ENCODE results near the gene RBPJL. TPM values are rescaled to one million over a fixed set of nuclear protein-coding genes. Genes with fewer than 3 reads are reported as not detected.

RBPJL gene
- total and polyA plus RNA-seq, 3 donors from 2014 or later: 0.26 to 1.1 (median 0.43) TPM

DNA sequence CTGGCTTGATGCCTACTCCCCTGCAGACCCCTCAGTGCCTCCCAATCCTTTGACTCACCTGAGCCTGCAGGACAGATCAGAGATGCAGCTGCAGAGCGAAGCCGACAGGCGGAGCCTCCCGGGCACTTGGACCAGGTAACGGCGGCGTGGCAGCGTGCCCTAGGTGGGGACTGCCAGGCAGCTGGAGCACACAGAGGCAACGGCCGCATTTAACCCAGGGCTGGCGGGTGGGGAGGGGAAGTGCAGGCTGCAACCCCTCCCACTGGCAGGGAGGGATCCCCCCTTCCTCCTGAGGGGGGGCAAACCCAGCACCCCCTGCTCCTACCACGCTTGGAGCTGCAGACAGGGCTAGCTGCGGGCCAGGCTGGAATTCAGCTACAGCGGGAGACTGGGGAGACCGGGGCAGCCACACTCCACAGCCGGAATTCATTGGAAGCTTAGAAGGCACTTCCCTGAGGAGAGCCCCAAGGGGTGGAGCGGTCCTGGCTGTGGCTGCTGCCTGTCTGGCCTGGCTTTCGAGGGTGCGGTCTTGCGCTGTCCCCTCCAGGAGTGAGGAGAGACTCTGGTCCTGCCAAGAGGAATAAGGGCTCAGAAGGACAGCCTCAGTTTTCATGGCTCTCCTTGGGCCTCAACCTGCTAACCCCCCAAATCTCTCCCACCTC is 1.6 kb downstream of the RBPJL start, which contains the start of gene MATN4:
MATN4 (minus strand) TSS at position 183 of the 662 bp plus-strand sequence. CDS start 2,717 bp downstream, outside the sequence.
- no peak for TF ChIP-seq POLR2A (IDR thresholded peaks at IDR 0.05)
- TF ChIP-seq, protein P1, sequence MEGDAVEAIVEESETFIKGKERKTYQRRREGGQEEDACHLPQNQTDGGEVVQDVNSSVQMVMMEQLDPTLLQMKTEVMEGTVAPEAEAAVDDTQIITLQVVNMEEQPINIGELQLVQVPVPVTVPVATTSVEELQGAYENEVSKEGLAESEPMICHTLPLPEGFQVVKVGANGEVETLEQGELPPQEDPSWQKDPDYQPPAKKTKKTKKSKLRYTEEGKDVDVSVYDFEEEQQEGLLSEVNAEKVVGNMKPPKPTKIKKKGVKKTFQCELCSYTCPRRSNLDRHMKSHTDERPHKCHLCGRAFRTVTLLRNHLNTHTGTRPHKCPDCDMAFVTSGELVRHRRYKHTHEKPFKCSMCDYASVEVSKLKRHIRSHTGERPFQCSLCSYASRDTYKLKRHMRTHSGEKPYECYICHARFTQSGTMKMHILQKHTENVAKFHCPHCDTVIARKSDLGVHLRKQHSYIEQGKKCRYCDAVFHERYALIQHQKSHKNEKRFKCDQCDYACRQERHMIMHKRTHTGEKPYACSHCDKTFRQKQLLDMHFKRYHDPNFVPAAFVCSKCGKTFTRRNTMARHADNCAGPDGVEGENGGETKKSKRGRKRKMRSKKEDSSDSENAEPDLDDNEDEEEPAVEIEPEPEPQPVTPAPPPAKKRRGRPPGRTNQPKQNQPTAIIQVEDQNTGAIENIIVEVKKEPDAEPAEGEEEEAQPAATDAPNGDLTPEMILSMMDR (IDR thresholded peaks at IDR 0.05): no peak
- H3K27me3 ChIP-seq: no peaks in the 10 kb centered on the region
- WGBS, 2 donors: 60 to 63% methylated on average over 17 to 20 of the region's 20 CpGs

DNA sequence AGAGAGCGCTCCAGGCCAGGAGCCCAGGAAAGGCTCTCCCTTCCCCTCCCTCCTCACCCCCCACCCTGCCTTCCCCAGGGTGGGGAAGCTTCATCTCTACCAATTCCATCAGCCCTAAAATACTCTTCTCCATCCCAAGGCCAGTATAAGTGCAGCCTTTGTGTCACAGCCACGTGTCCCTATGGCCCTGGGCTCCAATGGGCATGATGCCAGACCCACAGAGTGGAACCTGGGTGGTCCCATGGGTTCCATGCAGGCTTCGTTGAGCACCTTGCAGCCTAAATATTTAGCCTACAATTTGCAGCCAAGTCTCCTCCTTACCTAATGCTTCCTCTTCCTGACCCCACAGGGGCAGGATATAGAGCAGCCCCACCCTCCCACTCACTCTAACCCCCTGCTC is 2.4 kb downstream of the RBPJL start:
- intact Hi-C loops (cut with DNase I; ENCODE audit: low total_unique reads): no loop called here
- no peak for DNase-seq
- 67 to 71% methylated on average over 1 to 3 of the region's 3 CpGs for WGBS, 2 donors
- Histone ChIP-seq H3K27ac (no peak overlapping the region), H3K36me3 (ENCODE audit: low read depth, missing control alignments) (no peaks in the 10 kb centered on the region), H3K4me1 (no peaks in the 10 kb centered on the region), H3K9me3 (no peaks in the 10 kb centered on the region), H3K27me3 (no peaks in the 10 kb centered on the region), H3K4me3 (no peak overlapping the region)
- no peak for TF ChIP-seq POLR2A (IDR thresholded peaks at IDR 0.05)
- TF ChIP-seq, protein P1 (IDR thresholded peaks at IDR 0.05): no peak

More for the DNA sequence above, 1.6 kb downstream of the RBPJL start, which contains the start of gene MATN4:
- H3K27ac ChIP-seq: no peak within 1 kb of the TSS
- no peak within 1 kb of the TSS for H3K4me3 ChIP-seq
- intact Hi-C loops (cut with DNase I; ENCODE audit: low total_unique reads): no loop called here
- no peaks in the 10 kb centered on the region for H3K36me3 ChIP-seq (ENCODE audit: low read depth, missing control alignments)
- H3K9me3 ChIP-seq: no peaks in the 10 kb centered on the region
- H3K4me1 ChIP-seq: no peaks in the 10 kb centered on the region
- DNase-seq: no peak

DNA sequence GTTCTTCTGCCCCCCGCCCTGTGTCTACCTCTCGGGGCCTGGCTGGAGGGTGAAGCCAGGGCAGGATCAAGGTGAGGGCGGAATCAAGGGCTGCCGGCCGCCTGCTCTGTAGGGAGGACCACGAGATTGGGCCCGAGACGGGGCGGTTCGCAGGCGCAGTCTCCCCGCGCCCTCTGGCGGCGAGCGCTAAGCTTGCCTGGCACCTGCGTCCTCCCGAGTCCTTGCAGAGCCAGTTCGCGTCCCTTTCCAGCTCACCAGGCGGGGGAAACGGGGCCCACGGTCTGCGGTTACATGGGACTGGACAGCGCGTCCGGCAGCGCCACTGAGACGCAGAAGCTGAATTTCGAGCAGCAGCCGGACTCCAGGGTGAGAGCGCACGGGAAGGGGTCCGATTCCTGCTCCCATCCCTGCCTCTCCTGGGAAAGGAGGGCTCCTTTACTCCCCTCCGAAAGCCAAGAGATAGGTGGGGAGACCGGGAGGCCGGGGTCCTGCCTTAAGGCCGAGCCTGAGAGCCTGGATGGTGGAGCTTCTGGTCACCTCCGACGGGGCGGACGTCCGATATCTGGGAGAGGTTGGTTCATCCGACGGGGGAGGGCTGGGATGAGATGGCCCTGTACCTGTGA is 5.1 kb downstream of the RBPJL start:
- Histone ChIP-seq H3K27me3 (no peaks in the 10 kb centered on the region), H3K4me1 (no peaks in the 10 kb centered on the region)

DNA sequence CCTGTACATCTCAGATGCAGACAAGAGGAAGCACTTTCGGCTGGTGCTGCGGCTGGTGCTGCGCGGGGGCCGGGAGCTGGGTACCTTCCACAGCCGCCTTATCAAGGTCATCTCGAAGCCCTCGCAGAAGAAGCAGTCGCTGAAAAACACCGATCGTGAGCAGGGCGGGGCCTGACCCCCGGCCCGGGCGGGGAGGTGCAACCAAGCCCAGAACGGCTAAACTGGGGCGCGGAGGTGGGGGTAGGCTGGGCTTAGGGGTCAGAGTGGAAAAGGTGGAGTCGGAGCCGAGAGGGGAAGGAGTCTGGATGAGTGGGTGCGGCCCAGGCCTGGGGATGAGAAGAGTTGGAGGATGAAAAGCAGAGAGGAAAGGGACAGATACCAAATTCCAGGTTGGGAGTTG is 5.6 kb downstream of the RBPJL start:
- no peak overlapping the region for H3K4me3 ChIP-seq
- H3K27me3 ChIP-seq: no peaks in the 10 kb centered on the region
- H3K36me3 ChIP-seq (ENCODE audit: low read depth, missing control alignments): no peaks in the 10 kb centered on the region
- TF ChIP-seq, protein P1 (IDR thresholded peaks at IDR 0.05): no peak
- TF ChIP-seq POLR2A (IDR thresholded peaks at IDR 0.05): no peak
- WGBS, 2 donors: 27 to 42% methylated on average over 15 to 21 of the region's 21 CpGs
- intact Hi-C loops (cut with DNase I; ENCODE audit: low total_unique reads): no loop called here
- no peak for DNase-seq
- H3K27ac ChIP-seq: no peak overlapping the region
- H3K9me3 ChIP-seq: no peaks in the 10 kb centered on the region
- H3K4me1 ChIP-seq: no peaks in the 10 kb centered on the region

More for the DNA sequence above, 5.1 kb downstream of the RBPJL start:
- Histone ChIP-seq H3K27ac (no peak overlapping the region), H3K36me3 (ENCODE audit: low read depth, missing control alignments) (no peaks in the 10 kb centered on the region), H3K4me3 (no peak overlapping the region), H3K9me3 (no peaks in the 10 kb centered on the region)
- TF ChIP-seq, protein P1 (IDR thresholded peaks at IDR 0.05): peak; percentile 49 to 70 (median 61)
- no peak for TF ChIP-seq POLR2A (IDR thresholded peaks at IDR 0.05)
- 9 to 30% methylated on average over 7 to 41 of the region's 45 CpGs for WGBS, 2 donors
- peak; percentile 66 for DNase-seq
- intact Hi-C loops (cut with DNase I; ENCODE audit: low total_unique reads): no loop called here

Measured in testis (tissue), 3 donors.